HCT116 (cell line): Measurements from ENCODE around the gene HSF4. TPM values are rescaled to one million over a fixed set of nuclear protein-coding genes. Genes with fewer than 3 reads are reported as not detected.

Experiments used
- ATAC-seq: fragments of 200-7000 bp; cut with Tn5 transposase; 2 replicates; pipeline ENCODE4 v1.9.1; 2020; ENCODE audit warnings: mild to moderate bottlenecking, moderate library complexity
- Bru-seq: library from RNA; stranded (reverse); fragments of 400-500 nt; gene quantifications from one replicate; lab custom pipeline; 2021; lab: Mats Ljungman, UMichigan
- BruChase-seq, 2 experiments: library from RNA; stranded (reverse); fragments of 400-500 nt; gene quantifications; one replicate each; lab custom pipeline; 2021; lab: Mats Ljungman, UMichigan
- BruUV-seq: library from RNA; stranded (reverse); fragments of 400-500 nt; replicated peaks from 2 replicates; lab custom pipeline; 2021; lab: Mats Ljungman, UMichigan
- CTCF ChIA-PET: fragments of 300-600 bp; sonication (Branson Sonifier 250); formaldehyde crosslinking; loops from one replicate; lab custom pipeline; 2021; ENCODE audit warnings: antibody characterized with exemption; lab: Charles Lee
- POLR2A ChIA-PET: fragments of 300-600, 350-600 bp; sonication (Branson Sonifier 250); formaldehyde crosslinking; loops from one replicate; lab custom pipeline; 2021; ENCODE audit warnings: antibody characterized with exemption; lab: Charles Lee
- RAD21 ChIA-PET, 2 experiments: fragments of 300-600 bp; sonication (Branson Sonifier 250); formaldehyde crosslinking; loops; one replicate each; lab custom pipeline; 2023; ENCODE audit warnings: low total read pairs in 2 of 2; ENCODE audit not compliant: uncharacterized antibody in 2 of 2, unreplicated experiment in 2 of 2, low non-redundant PET in 1 of 2; lab: Charles Lee
- DNase-seq: peaks from one replicate; pipeline ENCODE4 v3.0.0-alpha.2; 2010; ENCODE audit warnings: low read depth, low spot score
- H2AFZ ChIP-seq: fragments of 200-600 bp; shearing (Covaris generic), sonication (generic); 2 replicates; pipeline ENCODE4 v1.6.1; 2017; ENCODE audit warnings: low read depth, mixed run types, mixed read lengths, antibody characterized with exemption, low read length; ENCODE audit not compliant: poor library complexity, severe bottlenecking
- H3K27ac ChIP-seq: 2 replicates; pipeline ENCODE4 v1.5.1; 2012; ENCODE audit warnings: low read depth, low read length
- H3K27me3 ChIP-seq: fragments of 200-600 bp; sonication (generic); 2 replicates; pipeline ENCODE4 v1.6.1; 2016; ENCODE audit warnings: mixed run types, low read length, mixed read lengths; ENCODE audit not compliant: insufficient read depth
- H3K36me3 ChIP-seq, 2 experiments: fragments of 200-500 bp in 1 of 2; fragments of 200-600 bp in 1 of 2; sonication (Bioruptor generic) in 1 of 2; sonication (generic) in 1 of 2; 2 replicates each; pipeline versions ENCODE4 v1.5.1 to v1.6.1; 2014 to 2016; ENCODE audit warnings: low read length in 2 of 2, inconsistent platforms in 1 of 2, mixed read lengths in 1 of 2, mixed run types in 1 of 2; ENCODE audit not compliant: insufficient read depth in 2 of 2, control insufficient read depth in 1 of 2
- H3K4me1 ChIP-seq, 2 experiments: fragments of 200-600 bp in 1 of 2; sonication (generic) in 1 of 2; 2 replicates each; pipeline versions ENCODE4 v1.5.1 to v1.6.1; 2012 to 2017; ENCODE audit warnings: low read length in 2 of 2, inconsistent platforms in 1 of 2, mild to moderate bottlenecking in 1 of 2, mixed read lengths in 1 of 2, mixed run types in 1 of 2, moderate library complexity in 1 of 2; ENCODE audit not compliant: insufficient read depth in 2 of 2, control insufficient read depth in 1 of 2
- H3K4me2 ChIP-seq: fragments of 200-600 bp; sonication (generic); 2 replicates; pipeline ENCODE4 v1.6.1; 2017; ENCODE audit warnings: mixed run types, low read length, mixed read lengths
- H3K4me3 ChIP-seq, 2 experiments: fragments of 200-600 bp in 1 of 2; sonication (generic) in 1 of 2; replicated peaks in 1 of 2; 2 replicates each; pipeline ENCODE4 v1.5.1; 2011 to 2016; ENCODE audit warnings: low read length in 2 of 2, control low read depth in 1 of 2, low read depth in 1 of 2, mild to moderate bottlenecking in 1 of 2, mixed read lengths in 1 of 2, mixed run types in 1 of 2
- H3K79me2 ChIP-seq: fragments of 200-600 bp; sonication (generic); 2 replicates; pipeline ENCODE4 v1.6.1; 2017; ENCODE audit warnings: mild to moderate bottlenecking, mixed run types, low read length, moderate library complexity, mixed read lengths; ENCODE audit not compliant: insufficient read depth
- H3K9ac ChIP-seq: fragments of 200-600 bp; sonication (generic); 2 replicates; pipeline ENCODE4 v1.6.1; 2016; ENCODE audit warnings: low read length, mixed read lengths
- H3K9me2 ChIP-seq: fragments of 200-600 bp; sonication (generic), shearing (Covaris generic); 2 replicates; pipeline ENCODE4 v1.6.1; 2017; ENCODE audit warnings: mixed run types, mild to moderate bottlenecking, moderate library complexity; ENCODE audit not compliant: insufficient read depth
- H3K9me3 ChIP-seq, 2 experiments: fragments of 200-500 bp in 1 of 2; fragments of 200-600 bp in 1 of 2; sonication (Bioruptor generic) in 1 of 2; sonication (generic) in 1 of 2; 2 replicates each; pipeline ENCODE4 v1.6.1; 2014 to 2017; ENCODE audit warnings: low read length in 2 of 2, mixed read lengths in 2 of 2, inconsistent platforms in 1 of 2, low read depth in 1 of 2, mild to moderate bottlenecking in 1 of 2, mixed run types in 1 of 2, moderate library complexity in 1 of 2; ENCODE audit not compliant: control insufficient read depth in 1 of 2, insufficient read depth in 1 of 2
- H4K20me1 ChIP-seq: fragments of 200-600 bp; sonication (generic), shearing (Covaris generic); 2 replicates; pipeline ENCODE4 v1.6.1; 2017; ENCODE audit warnings: mixed run types, mild to moderate bottlenecking, moderate library complexity; ENCODE audit not compliant: insufficient read depth
- EZH2phosphoT487 ChIP-seq: fragments of 200-600 bp; IDR thresholded peaks from 2 replicates; pipeline ENCODE4 v1.6.1; 2018; ENCODE audit warnings: antibody characterized with exemption, borderline replicate concordance
- JUND ChIP-seq: IDR thresholded peaks from 2 replicates; pipeline ENCODE4 v1.6.1; 2012
- POLR2A ChIP-seq: IDR thresholded peaks from 2 replicates; pipeline ENCODE4 v1.7.0; 2011; ENCODE audit warnings: borderline replicate concordance; ENCODE audit not compliant: insufficient read depth, insufficient read length; ENCODE audit errors: extremely low read depth
- POLR2AphosphoS5 ChIP-seq: IDR thresholded peaks from 2 replicates; pipeline ENCODE4 v1.6.1; 2011; ENCODE audit warnings: mild to moderate bottlenecking, low read depth, low read length, moderate library complexity
- RAD21 ChIP-seq: IDR thresholded peaks from 2 replicates; pipeline ENCODE4 v1.6.1; 2012; ENCODE audit warnings: low read depth, mild to moderate bottlenecking
- REST ChIP-seq: IDR thresholded peaks from 2 replicates; pipeline ENCODE4 v1.6.1; 2012; ENCODE audit warnings: low read depth
- SRF ChIP-seq: IDR thresholded peaks from 2 replicates; pipeline ENCODE4 v1.6.1; 2012; ENCODE audit warnings: low read depth
- TCF7L2 ChIP-seq: IDR thresholded peaks from 2 replicates; pipeline ENCODE4 v1.7.0; 2011; ENCODE audit warnings: borderline replicate concordance, inconsistent platforms; ENCODE audit not compliant: insufficient read depth, insufficient read length; ENCODE audit errors: extremely low read depth
- ZBTB33 ChIP-seq: IDR thresholded peaks from 2 replicates; pipeline ENCODE4 v1.6.1; 2011; ENCODE audit warnings: mild to moderate bottlenecking, low read length, moderate library complexity; ENCODE audit not compliant: insufficient replicate concordance; ENCODE audit errors: extremely low read depth
- intact Hi-C: fragments of 100-400 bp; cut with micrococcal nuclease; formaldehyde crosslinking; loops from 2 replicates; pipeline ENCODE4 v1.10.0; 2022
- long read RNA-seq: library from polyadenylated mRNA; unstranded; transcript quantifications from one replicate; pipeline ENCODE4 v2.0.0, GENCODE V29; 2021; ENCODE audit not compliant: unreplicated experiment
- polyA plus RNA-seq: library from polyadenylated mRNA; unstranded; fragments of >200 nt; gene quantifications from 2 replicates; pipeline ENCODE4 v1.2.1, GENCODE V29; 2012; ENCODE audit warnings: missing spikeins
- total RNA-seq: library from RNA; stranded (reverse); gene quantifications from one replicate; pipeline ENCODE4 v1.2.1, GENCODE V29; 2021; ENCODE audit not compliant: unreplicated experiment
- TF ChIP-seq, protein P1 (sequence below): IDR thresholded peaks from 2 replicates; pipeline ENCODE4 v1.6.1; 2012

HSF4 gene
- total RNA-seq (46.6 TPM), Bru-seq, nascent RNA (percentile 62 among the genes with signal in this experiment), BruChase-seq, experiment 1, labeled RNA remaining after a 6-hour chase (percentile 72 among the genes with signal in this experiment), BruChase-seq, experiment 2, labeled RNA remaining after a 2-hour chase (percentile 65 among the genes with signal in this experiment)
- polyA plus RNA-seq = 32.7 and 36.2 TPM in 2 replicates
- long read RNA-seq, partial matches to known transcripts = 3 of 15 reads
- long read RNA-seq, other reads (novel, unspliced or antisense) = 12 of 15 reads

DNA sequence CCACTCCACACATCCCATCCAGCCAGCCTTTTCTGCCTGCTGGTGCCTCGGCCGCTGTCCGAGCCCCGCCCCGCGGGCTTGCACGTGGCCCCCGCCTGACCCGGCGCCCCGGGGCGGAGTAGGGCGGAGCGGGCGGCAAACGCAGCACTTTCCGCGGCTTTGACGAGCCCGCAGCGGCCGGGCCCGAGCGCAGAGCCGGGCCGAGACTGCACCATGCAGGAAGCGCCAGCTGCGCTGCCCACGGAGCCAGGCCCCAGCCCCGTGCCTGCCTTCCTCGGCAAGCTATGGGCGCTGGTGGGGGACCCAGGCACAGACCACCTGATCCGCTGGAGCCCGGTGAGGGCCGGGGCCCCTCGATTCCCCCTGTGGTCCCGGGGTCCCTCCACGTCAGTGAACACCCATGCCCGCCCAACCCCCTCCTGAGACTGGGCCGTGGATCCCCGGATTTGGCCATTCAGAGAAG is at the start of gene HSF4:
Gene HSF4 (plus strand): TSS at position 147 of the 463 bp plus-strand sequence. CDS start 67 bp downstream, at position 214.
- Histone ChIP-seq H2AFZ (no peak within 1 kb of the TSS), H3K27me3 (no peaks in the 10 kb centered on the region), H3K4me2 (peak within 1 kb of the TSS; percentile 65), H3K4me1 (peaks cover 25 to 34% of the 10 kb centered on the region in 2 experiments), H3K27ac (peak within 1 kb of the TSS; percentile 58; the same call in 1 of the 2 replicates), H3K9ac (peak within 1 kb of the TSS; percentile 52), H3K9me3 (no peaks in the 10 kb centered on the region)
- CTCF ChIA-PET = no interaction called here
- intact Hi-C loops = no loop called here
- DNase-seq (no peak), ATAC-seq (peak; percentile 42)
- RAD21 ChIA-PET = no interaction called here
- BruUV-seq = no TSS peak
- no peak for TF ChIP-seq SRF
- TF ChIP-seq POLR2A = no peak
- TF ChIP-seq, protein P1, sequence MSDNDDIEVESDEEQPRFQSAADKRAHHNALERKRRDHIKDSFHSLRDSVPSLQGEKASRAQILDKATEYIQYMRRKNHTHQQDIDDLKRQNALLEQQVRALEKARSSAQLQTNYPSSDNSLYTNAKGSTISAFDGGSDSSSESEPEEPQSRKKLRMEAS = no peak
- TF ChIP-seq JUND = no peak
- peak; percentile 16; the same call in 1 of the 2 replicates for TF ChIP-seq POLR2AphosphoS5
- TF ChIP-seq RAD21 = no peak
- no peak for TF ChIP-seq ZBTB33
- no peak for TF ChIP-seq REST
- TF ChIP-seq EZH2phosphoT487 = no peak
- TF ChIP-seq TCF7L2 = peak; percentile 24
- TF ChIP-seq, all 23 proteins: peak for 2
- no peaks in the 10 kb centered on the region; the same call in 1 of the 2 replicates for H3K79me2 ChIP-seq
- POLR2A ChIA-PET = no interaction called here
- no peaks in the 10 kb centered on the region for H4K20me1 ChIP-seq
- H3K9me2 ChIP-seq = no peaks in the 10 kb centered on the region
- H3K36me3 ChIP-seq = no peaks in the 10 kb centered on the region
- peak within 1 kb of the TSS in 1 of 2 experiments; percentile 26; a peak in 3 of 4 replicates for H3K4me3 ChIP-seq
